OCI-LY7 (cell line): ENCODE results near the gene PHACTR2.

ENCODE experiments used
- EZH2phosphoT487 ChIP-seq: fragments of 200-600 bp; sonication (generic); IDR thresholded peaks from 2 replicates; pipeline ENCODE4 v1.6.1; 2018; ENCODE audit warnings: low read depth, borderline replicate concordance, mild to moderate bottlenecking, mixed run types, antibody characterized with exemption, low read length, moderate library complexity, mixed read lengths
- TF ChIP-seq, protein P1 (sequence below): fragments of 200-600 bp; sonication (generic); conservative IDR thresholded peaks from 2 replicates; pipeline ENCODE4 v1.5.1; 2014; ENCODE audit warnings: mild to moderate bottlenecking, antibody characterized with exemption, low read length, moderate library complexity, mixed read lengths

DNA sequence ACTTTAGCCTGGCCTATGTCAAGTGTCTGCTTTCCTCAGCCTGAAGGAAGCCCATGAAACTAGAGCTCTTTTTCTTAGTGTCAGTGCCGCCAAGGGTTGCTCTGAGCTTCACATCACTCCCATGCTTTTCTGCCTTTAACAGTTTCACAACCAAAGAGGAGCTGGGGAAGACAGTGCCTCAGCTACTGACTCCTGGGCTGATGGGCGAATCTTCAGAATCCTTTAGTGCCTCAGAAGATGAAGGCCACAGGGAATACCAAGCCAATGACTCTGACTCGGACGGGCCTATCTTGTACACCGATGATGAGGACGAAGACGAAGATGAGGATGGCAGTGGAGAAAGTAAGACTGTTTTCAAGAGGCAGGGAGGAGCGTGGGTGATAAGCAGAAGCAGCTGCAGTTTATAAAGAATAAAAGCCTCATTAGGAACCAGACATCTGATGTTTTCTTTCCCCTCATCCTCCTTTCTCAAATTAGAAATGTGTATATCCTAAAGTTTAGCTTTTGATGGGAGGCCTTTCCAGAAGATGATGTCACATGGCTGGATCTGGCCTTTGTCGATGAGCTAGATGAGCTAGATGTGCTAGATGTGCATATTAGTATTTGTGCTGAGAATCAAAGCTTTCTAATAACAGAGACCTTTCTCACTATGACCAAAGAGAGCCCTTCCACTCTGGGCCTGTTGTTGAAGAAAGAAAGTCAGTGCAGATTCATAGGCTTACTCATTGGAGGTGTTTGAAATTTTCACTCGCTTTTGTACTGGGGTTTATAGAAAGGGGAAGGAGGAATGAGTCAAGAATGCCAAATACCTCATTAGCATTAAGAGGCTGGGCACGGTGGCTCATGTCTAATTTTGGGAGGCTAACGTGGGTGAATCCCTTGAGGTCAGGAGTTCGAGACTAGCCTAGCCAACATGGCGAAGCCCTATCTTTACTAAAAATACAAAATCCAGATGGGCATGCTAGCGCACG lies 94.6 kb downstream of the PHACTR2 start:
- TF ChIP-seq, protein P1, sequence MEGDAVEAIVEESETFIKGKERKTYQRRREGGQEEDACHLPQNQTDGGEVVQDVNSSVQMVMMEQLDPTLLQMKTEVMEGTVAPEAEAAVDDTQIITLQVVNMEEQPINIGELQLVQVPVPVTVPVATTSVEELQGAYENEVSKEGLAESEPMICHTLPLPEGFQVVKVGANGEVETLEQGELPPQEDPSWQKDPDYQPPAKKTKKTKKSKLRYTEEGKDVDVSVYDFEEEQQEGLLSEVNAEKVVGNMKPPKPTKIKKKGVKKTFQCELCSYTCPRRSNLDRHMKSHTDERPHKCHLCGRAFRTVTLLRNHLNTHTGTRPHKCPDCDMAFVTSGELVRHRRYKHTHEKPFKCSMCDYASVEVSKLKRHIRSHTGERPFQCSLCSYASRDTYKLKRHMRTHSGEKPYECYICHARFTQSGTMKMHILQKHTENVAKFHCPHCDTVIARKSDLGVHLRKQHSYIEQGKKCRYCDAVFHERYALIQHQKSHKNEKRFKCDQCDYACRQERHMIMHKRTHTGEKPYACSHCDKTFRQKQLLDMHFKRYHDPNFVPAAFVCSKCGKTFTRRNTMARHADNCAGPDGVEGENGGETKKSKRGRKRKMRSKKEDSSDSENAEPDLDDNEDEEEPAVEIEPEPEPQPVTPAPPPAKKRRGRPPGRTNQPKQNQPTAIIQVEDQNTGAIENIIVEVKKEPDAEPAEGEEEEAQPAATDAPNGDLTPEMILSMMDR = no peak
- TF ChIP-seq EZH2phosphoT487 = no peak
